CD4-positive, alpha-beta memory T cell (primary cell): Measurements from ENCODE around the gene GAREM1. TPM values are rescaled to one million over a fixed set of nuclear protein-coding genes. Genes with fewer than 3 reads are reported as not detected.

Experiments
- CTCF ChIA-PET: fragments of 350-600 bp; sonication (Branson Sonifier 250); formaldehyde crosslinking; loops from one replicate; lab custom pipeline; 2021; ENCODE audit warnings: inconsistent platforms; ENCODE audit not compliant: partially characterized antibody; lab: Charles Lee
- POLR2A ChIA-PET: fragments of 350-600 bp; sonication (Branson Sonifier 250); formaldehyde crosslinking; loops from one replicate; lab custom pipeline; 2021; ENCODE audit not compliant: partially characterized antibody; lab: Charles Lee
- DNase-seq, 5 donors: peaks; one replicate each; pipeline versions ENCODE4 v3.0.0 to v3.0.0-alpha.2; 2020 to 2022; ENCODE audit warnings: mixed read lengths in 1 of 5
- H3K27ac ChIP-seq: one replicate; pipeline ENCODE4 v1.7.0; 2013; ENCODE audit warnings: low read depth, low read length
- H3K27me3 ChIP-seq: 2 replicates; pipeline ENCODE4 v1.7.0; 2013; ENCODE audit warnings: mild to moderate bottlenecking, low read length, moderate library complexity; ENCODE audit not compliant: insufficient read depth
- H3K36me3 ChIP-seq: 2 replicates; pipeline ENCODE4 v1.7.0; 2013; ENCODE audit warnings: mild to moderate bottlenecking, low read length, moderate library complexity; ENCODE audit not compliant: insufficient read depth
- H3K4me1 ChIP-seq: 2 replicates; pipeline ENCODE4 v1.7.0; 2013; ENCODE audit warnings: mild to moderate bottlenecking, low read length, moderate library complexity; ENCODE audit not compliant: insufficient read depth
- H3K4me3 ChIP-seq, 2 donors: one replicate each; pipeline ENCODE4 v1.7.0; 2013; ENCODE audit warnings: low read length in 2 of 2, mild to moderate bottlenecking in 1 of 2
- H3K9me3 ChIP-seq, 2 donors: one replicate each; pipeline ENCODE4 v1.7.0; 2013; ENCODE audit warnings: low read length in 2 of 2, control low read depth in 1 of 2; ENCODE audit not compliant: control insufficient read depth in 1 of 2
- H3K27ac Mint-ChIP-seq, 7 donors: one replicate each; pipeline ENCODE4 v1.8.0; 2020 to 2021; ENCODE audit warnings: mixed read lengths in 7 of 7, mild to moderate bottlenecking in 6 of 7, inconsistent platforms in 3 of 7, moderate library complexity in 3 of 7
- H3K27me3 Mint-ChIP-seq, 2 donors: one replicate each; pipeline ENCODE4 v1.8.0; 2020 to 2021; ENCODE audit warnings: mixed read lengths in 2 of 2
- H3K36me3 Mint-ChIP-seq, 2 donors: one replicate each; pipeline ENCODE4 v1.8.0; 2020 to 2021; ENCODE audit warnings: mixed read lengths in 2 of 2, inconsistent platforms in 1 of 2, mild to moderate bottlenecking in 1 of 2
- H3K4me1 Mint-ChIP-seq, 4 donors: one replicate each; pipeline ENCODE4 v1.8.0; 2020 to 2021; ENCODE audit warnings: mixed read lengths in 4 of 4, mild to moderate bottlenecking in 1 of 4
- H3K4me3 Mint-ChIP-seq, 8 donors: one replicate each; pipeline ENCODE4 v1.8.0; 2020 to 2021; ENCODE audit warnings: mixed read lengths in 8 of 8, mild to moderate bottlenecking in 7 of 8, moderate library complexity in 6 of 8, inconsistent platforms in 3 of 8
- H3K9me3 Mint-ChIP-seq, 8 donors: one replicate each; pipeline ENCODE4 v1.8.0; 2020 to 2021; ENCODE audit warnings: mixed read lengths in 8 of 8, mild to moderate bottlenecking in 5 of 8, inconsistent platforms in 3 of 8, moderate library complexity in 1 of 8
- intact Hi-C: fragments of 100-400 bp; cut with micrococcal nuclease; formaldehyde crosslinking; loops from one replicate; pipeline ENCODE4 v1.15.1; 2023
- polyA plus RNA-seq, 2 donors: library from polyadenylated mRNA; unstranded; fragments of 300-500 nt; fragmentation: Illumina TruSeq; gene quantifications; one replicate each; pipeline ENCODE4 v1.2.3, GENCODE V29; 2021
- total RNA-seq, 2 experiments: library from RNA; stranded (reverse); gene quantifications; one replicate each; pipeline ENCODE4 v1.2.3, GENCODE V29; 2021

GAREM1 gene
- total and polyA plus RNA-seq, 4 experiments from 2014 or later = 0.28 to 1.1 (median 0.52) TPM; not detected in 1

DNA sequence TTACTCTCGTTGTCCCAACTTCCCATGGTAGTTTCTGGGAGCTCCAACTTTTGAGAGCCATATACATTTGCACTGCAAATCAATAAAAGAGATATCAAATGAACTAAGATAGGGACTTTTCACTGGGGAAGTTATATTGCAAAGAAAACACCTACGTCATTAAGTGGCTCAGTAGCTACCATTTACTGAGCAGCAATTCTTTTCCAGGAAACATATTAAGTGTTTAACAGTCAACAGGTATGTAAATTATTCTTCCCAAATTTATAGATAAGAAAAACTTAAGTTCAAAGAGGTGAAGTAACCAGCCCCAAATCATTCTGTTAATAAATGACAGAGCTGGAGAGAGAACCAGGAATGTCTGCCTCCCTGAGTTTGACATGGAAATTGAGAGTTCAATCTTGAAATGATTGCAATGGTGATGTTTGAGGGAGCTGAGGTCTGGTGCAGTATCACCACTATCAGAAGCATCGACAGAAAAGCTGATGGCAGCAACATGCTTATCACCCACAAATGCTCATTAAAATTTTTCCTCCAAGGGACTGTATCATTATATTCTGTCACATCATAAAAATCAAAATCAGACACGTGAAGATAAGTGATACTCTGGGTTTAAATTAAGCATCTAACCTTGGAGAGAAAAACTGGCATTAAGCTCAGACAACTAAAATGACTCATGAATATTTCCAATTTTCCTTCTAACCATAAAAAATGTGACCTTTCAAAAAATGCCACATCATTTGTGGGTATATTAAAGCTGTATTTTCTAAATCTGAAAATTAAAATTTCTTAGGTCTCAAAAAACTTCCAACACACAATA lies 43.4 kb downstream of the GAREM1 start:
- Mint-ChIP-seq H3K4me3 (no peak overlapping the region), H3K27ac (no peak overlapping the region), H3K36me3 (peaks cover 0 to 4% of the 10 kb centered on the region in 2 donors), H3K9me3 (peaks cover 0 to 32% (median 21%) of the 10 kb centered on the region in 8 donors), H3K4me1 (no peaks in the 10 kb centered on the region), H3K27me3 (peaks cover 3 to 7% of the 10 kb centered on the region in 2 donors)
- ChIA-PET CTCF (interaction anchor here (0.6 kb wide), 1 partner anchor 98 kb away, joined by 3 read pairs; no protein-coding TSS in a partner anchor), POLR2A (no interaction called here)
- H3K36me3 ChIP-seq = no peaks in the 10 kb centered on the region
- no peaks in the 10 kb centered on the region for H3K9me3 ChIP-seq
- no peak for DNase-seq
- no peak overlapping the region for H3K4me3 ChIP-seq
- no peak overlapping the region for H3K27ac ChIP-seq
- no peaks in the 10 kb centered on the region for H3K4me1 ChIP-seq
- H3K27me3 ChIP-seq = no peaks in the 10 kb centered on the region
- intact Hi-C loops = no loop called here

DNA sequence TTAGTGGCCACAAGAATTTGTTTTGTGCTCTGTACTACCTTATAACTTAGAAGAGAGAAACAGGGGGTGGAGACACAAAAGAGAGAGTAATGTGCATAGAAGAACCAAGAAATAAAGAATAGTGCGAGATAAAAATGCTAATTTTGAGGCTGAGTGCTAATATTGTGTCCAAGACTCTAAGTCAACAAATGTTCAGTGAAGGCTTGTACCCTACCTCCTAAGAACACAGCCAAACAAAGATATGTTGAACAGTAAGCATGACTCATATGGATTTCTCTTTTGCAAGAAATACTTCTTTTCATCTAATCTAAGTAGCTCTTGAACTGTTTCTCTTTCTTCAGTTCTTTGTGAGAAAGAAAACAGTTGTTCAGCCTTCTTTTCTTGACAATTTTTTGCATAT lies 45.2 kb downstream of the GAREM1 start:
- H3K4me1 ChIP-seq = no peaks in the 10 kb centered on the region
- DNase-seq = no peak
- Mint-ChIP-seq H3K4me1 (no peaks in the 10 kb centered on the region), H3K9me3 (peaks cover 0 to 18% (median 7%) of the 10 kb centered on the region in 8 donors), H3K36me3 (no peaks in the 10 kb centered on the region), H3K27ac (no peak overlapping the region), H3K27me3 (peaks cover 3 to 9% of the 10 kb centered on the region in 2 donors), H3K4me3 (no peak overlapping the region)
- ChIA-PET CTCF (no interaction called here), POLR2A (no interaction called here)
- no peak overlapping the region for H3K4me3 ChIP-seq
- no peaks in the 10 kb centered on the region for H3K9me3 ChIP-seq
- H3K27ac ChIP-seq = no peak overlapping the region
- H3K36me3 ChIP-seq = no peaks in the 10 kb centered on the region
- no peaks in the 10 kb centered on the region for H3K27me3 ChIP-seq
- intact Hi-C loops = no loop called here

DNA sequence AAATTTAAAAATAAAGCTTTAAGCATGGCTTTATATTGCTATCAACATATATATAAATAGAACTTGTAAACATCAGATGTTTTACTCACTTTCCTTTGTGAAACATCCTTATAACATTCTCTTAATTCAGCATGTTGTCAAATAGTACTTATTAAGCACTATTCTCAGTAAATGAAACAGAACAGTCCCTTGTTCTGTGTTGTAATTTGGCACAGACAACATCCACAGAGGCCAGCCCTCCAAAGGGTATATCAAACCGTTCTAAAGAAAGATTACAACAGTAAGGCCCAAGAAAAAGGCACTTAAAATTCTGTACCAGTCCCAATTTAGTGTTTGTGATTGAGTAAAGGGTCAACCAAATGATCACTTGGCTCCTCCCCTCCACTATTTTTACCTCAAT lies 46.0 kb downstream of the GAREM1 start:
- H3K36me3 Mint-ChIP-seq = no peaks in the 10 kb centered on the region
- CTCF ChIA-PET = interaction anchor here (0.5 kb wide), 1 partner anchor 271 kb away, joined by 3 read pairs; no protein-coding TSS in a partner anchor
- no peaks in the 10 kb centered on the region for H3K4me1 Mint-ChIP-seq
- DNase-seq = no peak
- Histone ChIP-seq H3K4me1 (no peaks in the 10 kb centered on the region), H3K4me3 (no peak overlapping the region), H3K36me3 (no peaks in the 10 kb centered on the region), H3K27ac (no peak overlapping the region), H3K27me3 (no peaks in the 10 kb centered on the region), H3K9me3 (no peaks in the 10 kb centered on the region)
- H3K27me3 Mint-ChIP-seq = peaks cover 3 to 7% of the 10 kb centered on the region in 2 donors
- no peak overlapping the region for H3K27ac Mint-ChIP-seq
- H3K9me3 Mint-ChIP-seq = peaks cover 0 to 12% (median 1%) of the 10 kb centered on the region in 8 donors
- intact Hi-C loops = no loop called here
- POLR2A ChIA-PET = no interaction called here
- H3K4me3 Mint-ChIP-seq = no peak overlapping the region

DNA sequence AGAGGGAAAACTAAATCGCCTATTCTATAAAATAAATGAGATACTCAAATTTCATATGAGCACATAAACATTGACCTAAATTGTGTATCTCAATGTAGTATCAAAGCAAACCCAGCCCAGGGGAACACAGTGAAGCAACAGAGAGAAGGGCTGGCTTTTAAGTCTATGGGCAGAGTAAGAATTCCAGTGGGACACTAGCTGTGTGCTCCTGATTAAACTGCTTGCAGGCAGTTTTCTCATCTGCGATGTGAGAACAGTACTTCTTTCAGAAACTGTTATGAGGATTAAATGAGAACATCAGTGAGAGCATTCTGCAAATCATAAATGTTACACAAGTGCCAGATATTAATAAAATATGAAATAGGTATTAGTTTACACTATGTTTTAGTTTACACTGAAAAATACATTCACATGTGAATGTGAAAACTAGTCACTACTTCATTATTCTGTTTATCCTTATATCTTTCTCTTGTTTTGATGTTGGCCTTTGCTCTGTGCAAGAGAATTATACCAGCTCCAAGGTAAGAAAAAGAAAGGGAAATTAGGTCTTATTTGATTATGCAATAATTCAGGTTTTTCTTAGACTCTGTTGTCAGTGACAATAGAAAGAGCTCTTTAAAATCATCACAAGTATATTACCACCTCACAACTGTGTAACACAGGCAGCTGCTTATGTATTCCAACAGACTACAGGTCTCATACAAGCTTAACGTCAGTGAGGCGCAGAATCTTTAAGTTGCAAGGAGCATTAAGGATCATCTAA lies 47.5 kb downstream of the GAREM1 start:
- H3K4me1 Mint-ChIP-seq = no peaks in the 10 kb centered on the region
- H3K4me3 Mint-ChIP-seq = no peak overlapping the region
- H3K27ac Mint-ChIP-seq = no peak overlapping the region
- Histone ChIP-seq H3K27ac (no peak overlapping the region), H3K27me3 (no peaks in the 10 kb centered on the region), H3K36me3 (no peaks in the 10 kb centered on the region), H3K9me3 (no peaks in the 10 kb centered on the region), H3K4me1 (no peaks in the 10 kb centered on the region), H3K4me3 (no peak overlapping the region)
- H3K36me3 Mint-ChIP-seq = no peaks in the 10 kb centered on the region
- H3K9me3 Mint-ChIP-seq = peaks cover 0 to 2% (median 0%) of the 10 kb centered on the region in 8 donors
- DNase-seq = no peak
- ChIA-PET POLR2A (no interaction called here), CTCF (no interaction called here)
- peaks cover 1 to 4% of the 10 kb centered on the region in 2 donors for H3K27me3 Mint-ChIP-seq
- intact Hi-C loops = no loop called here

DNA sequence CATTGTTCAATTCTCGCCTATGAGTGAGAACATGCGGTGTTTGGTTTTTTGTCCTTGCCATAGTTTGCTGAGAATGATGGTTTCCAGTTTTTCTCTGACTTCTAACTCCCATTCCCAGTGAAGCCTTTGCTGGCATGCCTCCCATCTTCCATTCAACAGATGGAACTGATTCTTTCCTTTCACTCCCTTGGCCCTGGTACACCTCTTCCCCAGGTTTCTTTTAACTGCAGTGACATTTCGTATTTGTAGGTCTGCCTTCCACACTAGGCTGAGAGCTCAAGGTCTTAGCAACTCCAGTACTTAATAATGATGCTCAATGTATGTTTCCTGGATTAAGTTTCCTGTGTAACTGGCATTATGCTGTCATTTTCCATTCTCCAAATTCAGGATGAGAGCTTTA lies 48.5 kb downstream of the GAREM1 start:
- Histone ChIP-seq H3K36me3 (no peaks in the 10 kb centered on the region), H3K27me3 (no peaks in the 10 kb centered on the region), H3K4me1 (no peaks in the 10 kb centered on the region), H3K4me3 (no peak overlapping the region), H3K9me3 (no peaks in the 10 kb centered on the region), H3K27ac (no peak overlapping the region)
- intact Hi-C loops = no loop called here
- Mint-ChIP-seq H3K4me1 (no peaks in the 10 kb centered on the region), H3K27ac (no peak overlapping the region), H3K4me3 (no peak overlapping the region), H3K27me3 (peaks cover 0 to 3% of the 10 kb centered on the region in 2 donors), H3K36me3 (no peaks in the 10 kb centered on the region), H3K9me3 (no peaks in the 10 kb centered on the region)
- no peak for DNase-seq
- POLR2A ChIA-PET = no interaction called here
- CTCF ChIA-PET = no interaction called here

DNA sequence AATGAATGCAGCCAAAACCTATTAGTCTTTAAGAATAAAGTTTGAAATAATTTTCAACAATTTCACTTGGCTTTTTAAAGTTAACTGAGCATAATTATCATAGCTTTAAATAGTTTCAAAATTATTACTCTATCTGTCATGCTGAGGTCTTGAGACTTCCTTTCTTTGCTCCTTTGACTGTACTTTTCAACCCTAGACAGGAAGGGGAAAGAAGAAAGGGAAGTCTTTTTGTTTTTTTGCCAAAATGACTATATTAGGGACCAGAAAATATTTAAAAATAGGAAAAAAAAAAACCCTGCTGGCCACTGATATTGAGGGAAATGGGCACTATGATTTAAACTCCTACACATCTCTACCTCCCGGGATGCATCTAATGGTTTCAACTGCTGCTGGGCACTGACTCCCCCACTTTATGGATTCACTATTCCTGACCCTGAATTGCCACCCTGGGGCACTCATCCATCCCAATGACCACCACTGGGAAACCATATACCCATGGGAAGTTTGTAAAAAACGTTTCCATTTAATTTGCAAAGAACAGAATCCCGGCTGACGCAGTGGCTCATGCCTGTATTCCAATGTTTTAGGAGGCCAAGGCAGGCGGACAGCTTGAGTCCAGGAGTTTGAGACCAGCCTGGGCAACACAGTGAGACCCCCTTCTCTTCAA lies 50.5 kb downstream of the GAREM1 start:
- POLR2A ChIA-PET = no interaction called here
- Mint-ChIP-seq H3K9me3 (peaks cover 0 to 4% (median 0%) of the 10 kb centered on the region in 8 donors), H3K4me1 (no peaks in the 10 kb centered on the region), H3K27ac (no peak overlapping the region), H3K27me3 (peaks cover 0 to 5% of the 10 kb centered on the region in 2 donors), H3K4me3 (no peak overlapping the region), H3K36me3 (no peaks in the 10 kb centered on the region)
- no peaks in the 10 kb centered on the region for H3K4me1 ChIP-seq
- no peaks in the 10 kb centered on the region for H3K27me3 ChIP-seq
- CTCF ChIA-PET = no interaction called here
- no peak overlapping the region for H3K4me3 ChIP-seq
- H3K9me3 ChIP-seq = no peaks in the 10 kb centered on the region
- no peak for DNase-seq
- H3K27ac ChIP-seq = no peak overlapping the region
- intact Hi-C loops = no loop called here
- H3K36me3 ChIP-seq = no peaks in the 10 kb centered on the region

DNA sequence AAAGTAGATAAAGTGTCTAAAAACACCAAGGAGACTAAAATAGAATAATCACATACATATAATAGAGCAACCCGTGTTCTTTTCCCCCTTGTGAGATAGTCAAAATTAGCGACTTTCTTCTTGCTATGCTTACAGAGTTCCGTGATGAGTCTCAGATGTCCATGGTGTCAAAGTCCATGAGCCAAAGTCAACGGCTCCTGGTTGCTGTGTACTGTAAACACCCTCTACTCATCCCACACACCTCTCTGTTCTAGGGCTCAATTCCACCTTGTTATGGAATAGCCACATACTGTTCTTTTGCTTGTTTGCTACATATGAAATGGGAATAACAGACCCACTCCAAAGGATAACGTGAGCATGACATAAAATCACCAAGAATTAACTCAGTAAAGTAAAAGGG lies 52.5 kb downstream of the GAREM1 start:
- no peaks in the 10 kb centered on the region for H3K27me3 ChIP-seq
- H3K36me3 ChIP-seq = no peaks in the 10 kb centered on the region
- no peak for DNase-seq
- Mint-ChIP-seq H3K27ac (no peak overlapping the region), H3K4me1 (no peaks in the 10 kb centered on the region), H3K4me3 (no peak overlapping the region), H3K36me3 (no peaks in the 10 kb centered on the region), H3K9me3 (peaks cover 0 to 4% (median under 1%) of the 10 kb centered on the region in 8 donors), H3K27me3 (peaks cover 3 to 5% of the 10 kb centered on the region in 2 donors)
- H3K27ac ChIP-seq = no peak overlapping the region
- intact Hi-C loops = no loop called here
- ChIA-PET POLR2A (no interaction called here), CTCF (no interaction called here)
- no peak overlapping the region for H3K4me3 ChIP-seq
- no peaks in the 10 kb centered on the region for H3K4me1 ChIP-seq
- no peaks in the 10 kb centered on the region for H3K9me3 ChIP-seq
